ENCODE results near the gene CLIC3. TPM values are rescaled to one million over a fixed set of nuclear protein-coding genes. Genes with fewer than 3 reads are reported as not detected.

The CLIC3 gene
- total RNA-seq, 2 experiments from 2014 or later: not detected

DNA sequence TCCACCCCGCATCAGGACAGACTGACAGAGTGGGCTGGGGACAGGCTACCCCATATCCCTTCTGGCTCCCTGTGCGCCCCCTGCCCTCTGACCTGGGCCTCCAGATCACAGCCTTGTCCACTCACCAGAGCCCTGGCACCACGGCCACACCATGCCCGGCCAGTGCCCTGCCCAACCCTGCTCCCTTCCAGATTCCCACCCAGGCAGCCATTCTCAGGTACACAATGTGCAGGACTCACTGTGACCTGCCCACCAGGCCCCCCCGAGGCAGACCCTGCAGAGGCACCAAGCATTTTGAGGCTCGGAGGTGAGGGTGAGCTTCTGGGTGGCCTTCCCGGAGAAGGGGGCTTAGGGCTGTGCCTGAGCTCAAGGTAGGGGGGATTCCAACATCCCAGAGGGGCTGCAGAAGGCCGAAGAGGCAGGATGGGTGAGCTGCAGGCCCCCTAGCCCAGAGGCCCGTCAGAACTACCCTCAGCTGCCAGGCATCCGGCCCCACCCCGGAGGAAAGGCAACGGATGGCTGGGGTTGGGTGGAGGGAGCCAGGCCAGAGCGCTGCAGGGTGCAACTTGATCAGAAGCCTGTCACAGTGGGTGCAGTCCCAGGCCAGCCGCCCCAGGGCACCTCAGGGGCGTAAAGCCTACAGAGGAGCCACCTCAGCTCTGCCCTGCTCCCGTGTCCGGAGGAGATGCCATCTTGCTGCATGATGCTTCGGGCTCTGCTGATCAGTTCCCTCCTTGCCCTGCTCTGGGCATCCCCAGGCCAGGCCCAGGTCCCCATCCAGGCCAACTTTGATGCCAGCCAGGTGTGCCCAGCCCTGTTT is 13.9 kb downstream of the CLIC3 start, which contains the start of gene LCNL1:
Gene LCNL1 (plus strand): TSS at position 762 of the 820 bp plus-strand sequence. CDS start 594 bp downstream, outside the sequence.
- ChIA-PET CTCF (ENCODE audit: unreplicated experiment) (no interaction called here), POLR2A (interaction anchor here (1.6 kb wide), 1 partner anchor 10 kb away, joined by 5 read pairs; the partner anchor contains the start of gene PAXX)
- no peaks in the 10 kb centered on the region for H3K36me3 ChIP-seq (ENCODE audit: insufficient read depth, low read length)
- H4K20me1 ChIP-seq (ENCODE audit: insufficient read depth, low read length): no peaks in the 10 kb centered on the region
- TF ChIP-seq, protein P1, sequence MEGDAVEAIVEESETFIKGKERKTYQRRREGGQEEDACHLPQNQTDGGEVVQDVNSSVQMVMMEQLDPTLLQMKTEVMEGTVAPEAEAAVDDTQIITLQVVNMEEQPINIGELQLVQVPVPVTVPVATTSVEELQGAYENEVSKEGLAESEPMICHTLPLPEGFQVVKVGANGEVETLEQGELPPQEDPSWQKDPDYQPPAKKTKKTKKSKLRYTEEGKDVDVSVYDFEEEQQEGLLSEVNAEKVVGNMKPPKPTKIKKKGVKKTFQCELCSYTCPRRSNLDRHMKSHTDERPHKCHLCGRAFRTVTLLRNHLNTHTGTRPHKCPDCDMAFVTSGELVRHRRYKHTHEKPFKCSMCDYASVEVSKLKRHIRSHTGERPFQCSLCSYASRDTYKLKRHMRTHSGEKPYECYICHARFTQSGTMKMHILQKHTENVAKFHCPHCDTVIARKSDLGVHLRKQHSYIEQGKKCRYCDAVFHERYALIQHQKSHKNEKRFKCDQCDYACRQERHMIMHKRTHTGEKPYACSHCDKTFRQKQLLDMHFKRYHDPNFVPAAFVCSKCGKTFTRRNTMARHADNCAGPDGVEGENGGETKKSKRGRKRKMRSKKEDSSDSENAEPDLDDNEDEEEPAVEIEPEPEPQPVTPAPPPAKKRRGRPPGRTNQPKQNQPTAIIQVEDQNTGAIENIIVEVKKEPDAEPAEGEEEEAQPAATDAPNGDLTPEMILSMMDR (conservative IDR thresholded peaks at IDR 0.05; ENCODE audit: low read length): no peak
- TF ChIP-seq EZH2phosphoT487 (IDR thresholded peaks at IDR 0.05; ENCODE audit: borderline replicate concordance, low read depth, low read length): no peak
- H3K4me1 ChIP-seq (ENCODE audit: insufficient read depth, low read length, poor library complexity, severe bottlenecking): no peaks in the 10 kb centered on the region
- H3K4me3 ChIP-seq (ENCODE audit: low read depth, low read length, poor library complexity, severe bottlenecking): no peak within 1 kb of the TSS
- H2AFZ ChIP-seq (ENCODE audit: low read length): no peak within 1 kb of the TSS
- intact Hi-C loops (cut with micrococcal nuclease; ENCODE audit: unreplicated experiment): no loop called here
- DNase-seq (ENCODE audit: low spot score): no peak
- no peak within 1 kb of the TSS for H3K27ac ChIP-seq (ENCODE audit: low read depth, low read length, poor library complexity, severe bottlenecking)
- H3K4me2 ChIP-seq (ENCODE audit: low read length): no peak within 1 kb of the TSS
- H3K9me3 ChIP-seq (ENCODE audit: low read length): no peaks in the 10 kb centered on the region
- H3K9me2 ChIP-seq (ENCODE audit: insufficient read depth, low read length): no peaks in the 10 kb centered on the region
- BruUV-seq (replicated peaks): no TSS peak
- no peaks in the 10 kb centered on the region for H3K79me2 ChIP-seq (ENCODE audit: insufficient read depth, low read depth, low read length)

GRCh38 chr9:136981588-136982231 is 14.7 kb downstream of the CLIC3 start:
- Histone ChIP-seq H3K4me3 (ENCODE audit: low read depth, low read length, poor library complexity, severe bottlenecking) (no peak overlapping the region), H3K9me2 (ENCODE audit: insufficient read depth, low read length) (no peaks in the 10 kb centered on the region), H3K36me3 (ENCODE audit: insufficient read depth, low read length) (no peaks in the 10 kb centered on the region), H2AFZ (ENCODE audit: low read length) (no peak overlapping the region), H3K4me1 (ENCODE audit: insufficient read depth, low read length, poor library complexity, severe bottlenecking) (no peaks in the 10 kb centered on the region), H3K27ac (ENCODE audit: low read depth, low read length, poor library complexity, severe bottlenecking) (no peak overlapping the region), H3K9me3 (ENCODE audit: low read length) (no peaks in the 10 kb centered on the region), H4K20me1 (ENCODE audit: insufficient read depth, low read length) (no peaks in the 10 kb centered on the region), H3K79me2 (ENCODE audit: insufficient read depth, low read depth, low read length) (no peaks in the 10 kb centered on the region), H3K4me2 (ENCODE audit: low read length) (no peak overlapping the region)
- TF ChIP-seq, protein P1 (conservative IDR thresholded peaks at IDR 0.05; ENCODE audit: low read length): no peak
- no peak for TF ChIP-seq EZH2phosphoT487 (IDR thresholded peaks at IDR 0.05; ENCODE audit: borderline replicate concordance, low read depth, low read length)
- ChIA-PET CTCF (ENCODE audit: unreplicated experiment) (no interaction called here), POLR2A (interaction anchor here (1.6 kb wide), 1 partner anchor 11 kb away, joined by 5 read pairs; the partner anchor contains the start of gene PAXX)
- intact Hi-C loops (cut with micrococcal nuclease; ENCODE audit: unreplicated experiment): no loop called here
- no TSS peak for BruUV-seq (replicated peaks)
- no peak for DNase-seq (ENCODE audit: low spot score)
